ENCODE data around the gene DNAH6.

DNAH6 gene

DNA sequence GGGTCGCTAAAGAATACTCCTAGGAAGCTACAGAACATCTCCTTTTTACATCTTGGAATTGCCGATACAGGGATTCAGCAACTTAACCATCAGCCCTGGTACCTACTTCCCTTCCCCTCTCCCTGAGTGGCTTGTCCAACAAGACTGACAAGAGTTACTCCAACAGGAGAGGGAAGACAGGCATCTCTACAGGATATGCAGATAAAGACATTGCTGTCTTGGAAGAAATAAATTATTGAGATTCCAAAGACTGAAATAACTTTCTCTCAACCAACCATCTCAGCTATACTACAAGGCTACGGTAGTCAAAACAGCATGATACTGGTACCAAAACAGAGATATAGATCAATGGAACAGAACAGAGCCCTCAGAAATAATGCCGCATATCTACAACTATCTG, 277.3 kb downstream of the DNAH6 start:
- H3K27ac ChIP-seq, result no peak overlapping the region
- ChIA-PET POLR2A (ENCODE audit: low non-redundant PET) (no interaction called here), CTCF (no interaction called here)
- no peak for DNase-seq (ENCODE audit: low spot score)
- TF ChIP-seq CTCF (conservative IDR thresholded peaks at IDR 0.05; ENCODE audit: low read depth), result no peak

DNA sequence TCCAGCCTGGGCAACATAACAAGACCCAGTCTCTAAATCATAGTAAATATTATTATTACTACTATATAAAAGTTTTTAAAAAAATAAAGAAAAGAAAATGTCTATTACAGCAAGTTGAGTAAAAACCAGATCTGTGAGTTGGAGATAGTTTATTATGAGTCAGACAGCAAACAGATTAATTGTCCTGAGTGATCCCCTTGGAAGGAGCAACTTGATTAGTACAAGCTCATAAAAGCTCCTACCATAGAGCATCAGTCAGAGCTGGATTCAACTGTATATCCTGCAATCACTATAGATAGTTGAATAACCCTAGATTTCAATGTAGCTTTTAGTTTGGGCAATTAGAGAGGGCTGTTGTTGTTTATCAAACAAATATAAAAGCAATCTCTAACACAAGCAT, 280.5 kb downstream of the DNAH6 start:
- CTCF ChIA-PET, result no interaction called here
- TF ChIP-seq CTCF (conservative IDR thresholded peaks at IDR 0.05; ENCODE audit: low read depth), result no peak
- no peak overlapping the region for H3K27ac ChIP-seq
- POLR2A ChIA-PET (ENCODE audit: low non-redundant PET), result no interaction called here
- DNase-seq (ENCODE audit: low spot score), result no peak

- CTCF ChIA-PET, result no interaction called here
- no peak for TF ChIP-seq CTCF (conservative IDR thresholded peaks at IDR 0.05; ENCODE audit: low read depth)
- POLR2A ChIA-PET (ENCODE audit: low non-redundant PET), result no interaction called here
- H3K27ac ChIP-seq, result no peak overlapping the region
- no peak for DNase-seq (ENCODE audit: low spot score)
Measured at GRCh38 chr2:84797271-84797670, 281.0 kb downstream of the DNAH6 start.

DNA sequence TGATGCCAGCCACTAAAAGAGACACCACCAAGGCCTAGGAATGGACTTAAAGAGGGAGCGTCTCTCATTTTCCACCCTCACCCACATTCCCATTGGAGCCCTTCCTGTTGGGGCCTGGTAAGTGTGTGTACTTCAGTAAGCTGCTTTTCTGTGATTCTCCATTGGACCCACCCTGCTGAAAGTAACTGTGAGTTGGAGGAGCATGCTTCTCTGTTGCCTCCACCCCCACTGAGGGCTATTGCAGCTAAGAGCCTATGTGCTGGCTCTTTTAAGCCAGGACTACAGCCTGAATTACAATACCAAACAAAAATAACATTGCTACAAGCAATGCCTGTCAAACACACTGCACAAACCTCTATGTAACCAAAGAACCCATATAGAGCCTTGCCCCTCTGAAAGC, 283.5 kb downstream of the DNAH6 start:
- POLR2A ChIA-PET (ENCODE audit: low non-redundant PET), result no interaction called here
- no peak overlapping the region for H3K27ac ChIP-seq
- DNase-seq (ENCODE audit: low spot score), result no peak
- CTCF ChIA-PET, result no interaction called here
- TF ChIP-seq CTCF (conservative IDR thresholded peaks at IDR 0.05; ENCODE audit: low read depth), result no peak

GRCh38 chr2:84800194-84800805, 284.0 kb downstream of the DNAH6 start:
- H3K27ac ChIP-seq, result no peak overlapping the region
- no peak for TF ChIP-seq CTCF (conservative IDR thresholded peaks at IDR 0.05; ENCODE audit: low read depth)
- ChIA-PET POLR2A (ENCODE audit: low non-redundant PET) (no interaction called here), CTCF (no interaction called here)
- no peak for DNase-seq (ENCODE audit: low spot score)

DNA sequence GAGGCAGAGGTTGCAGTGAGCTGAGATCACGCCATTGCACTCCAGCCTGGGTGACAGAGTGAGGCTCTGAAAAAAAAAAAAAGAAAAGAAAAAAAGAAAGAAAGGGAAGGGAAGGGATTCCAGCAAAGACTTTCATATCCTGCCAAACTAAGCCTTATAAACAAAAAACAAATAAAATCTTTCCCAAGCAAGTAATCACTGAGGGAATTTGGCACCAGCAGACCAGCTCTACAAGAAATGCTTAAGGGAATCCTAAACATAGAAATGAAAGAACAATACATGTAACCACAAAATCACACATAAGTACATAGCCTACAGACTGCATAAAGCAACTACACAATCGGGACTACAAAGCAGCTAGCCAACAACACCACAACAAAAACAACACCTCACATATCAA, 285.5 kb downstream of the DNAH6 start:
- CTCF ChIA-PET, result no interaction called here
- TF ChIP-seq CTCF (conservative IDR thresholded peaks at IDR 0.05; ENCODE audit: low read depth), result no peak
- no peak for DNase-seq (ENCODE audit: low spot score)
- H3K27ac ChIP-seq, result no peak overlapping the region
- POLR2A ChIA-PET (ENCODE audit: low non-redundant PET), result no interaction called here

All from RWPE1 (cell line).